Measurements from ENCODE around the gene TRIO. TPM values are rescaled to one million over a fixed set of nuclear protein-coding genes. Genes with fewer than 3 reads are reported as not detected.

The TRIO gene
- total and polyA plus RNA-seq, 2 of the 8 experiments (the other 6 are each of a cell fraction or from before 2014, with no cell fraction given): 35.1 to 69.1 TPM

DNA sequence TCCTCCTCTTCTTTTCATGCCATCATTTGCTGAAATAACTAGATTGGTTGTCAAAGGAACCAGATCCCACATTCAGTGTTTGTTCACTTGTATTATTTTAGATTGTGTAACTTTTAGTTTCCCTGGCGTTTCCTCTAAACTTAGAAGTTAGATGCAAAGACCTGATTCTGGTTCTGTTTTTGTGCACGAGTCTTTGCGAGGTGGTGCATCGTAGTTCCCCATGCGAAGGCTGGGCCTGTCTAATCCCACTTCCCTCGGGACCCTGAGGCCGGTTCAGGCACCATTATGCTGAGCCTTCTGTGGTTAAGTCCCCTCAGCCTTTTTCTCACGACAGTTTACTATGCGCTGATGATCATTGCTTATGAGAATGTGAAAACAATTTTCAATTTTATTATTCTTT lies 219.3 kb downstream of the TRIO start:
- Histone ChIP-seq H2AFZ (ENCODE audit: low read length) (no peak overlapping the region), H3K79me2 (ENCODE audit: control insufficient read depth in 1 of 2, insufficient read depth in 2 of 2, low read length in 2 of 2) (no peaks in the 10 kb centered on the region), H3K9ac (replicated peaks in 1 of 4; ENCODE audit: extremely low read depth in 1 of 4, low read depth in 3 of 4, low read length in 3 of 4) (no peak overlapping the region), H3K27ac (ENCODE audit: low read depth, low read length) (no peak overlapping the region), H4K8ac (ENCODE audit: extremely low read depth, insufficient read depth, low read length) (no peak overlapping the region), H3K79me1 (ENCODE audit: low read depth, low read length) (peaks cover 4% of the 10 kb centered on the region; the same call in 1 of the 2 replicates), H2BK5ac (ENCODE audit: low read depth, low read length) (no peak overlapping the region), H3K56ac (replicated peaks; ENCODE audit: insufficient read length, low read depth, low read length) (no peak overlapping the region), H3K4me1 (replicated peaks in 1 of 4; ENCODE audit: control insufficient read depth in 3 of 4, insufficient read depth in 4 of 4, low read length in 3 of 4) (peaks cover 3 to 8% (median 5%) of the 10 kb centered on the region in 4 experiments), H4K5ac (ENCODE audit: insufficient read length, low read depth, low read length) (no peak overlapping the region), H3K23me2 (ENCODE audit: low read depth, low read length) (no peaks in the 10 kb centered on the region), H3K4me3 (ENCODE audit: extremely low read depth in 1 of 4, insufficient read depth in 2 of 4, low read depth in 3 of 4, low read length in 4 of 4) (no peak overlapping the region), H3K9me3 (ENCODE audit: insufficient read depth in 2 of 2, low read depth in 1 of 2, low read length in 1 of 2) (no peaks in the 10 kb centered on the region), H2BK20ac (ENCODE audit: low read length) (no peak overlapping the region), H3K4me2 (ENCODE audit: insufficient read depth in 1 of 2, low read depth in 2 of 2, low read length in 2 of 2) (no peak overlapping the region), H2BK12ac (ENCODE audit: low read depth, low read length) (no peak overlapping the region), H3K4ac (replicated peaks; ENCODE audit: insufficient read length, low read depth, low read length) (no peak overlapping the region), H2BK120ac (replicated peaks; ENCODE audit: low read depth, low read length) (no peak overlapping the region), H4K91ac (replicated peaks; ENCODE audit: insufficient read length, low read length) (no peak overlapping the region), H3K14ac (ENCODE audit: insufficient read length) (no peak overlapping the region), H3K27me3 (replicated peaks in 1 of 4; ENCODE audit: control insufficient read depth in 3 of 4, extremely low read depth in 1 of 4, insufficient read depth in 3 of 4, low read length in 3 of 4) (no peaks in the 10 kb centered on the region), H3K23ac (ENCODE audit: insufficient read length) (no peak overlapping the region), H4K20me1 (replicated peaks in 1 of 2; ENCODE audit: control insufficient read depth in 1 of 2, insufficient read depth in 2 of 2, low read length in 2 of 2) (peaks cover 6 to 8% of the 10 kb centered on the region in 2 experiments), H3K36me3 (ENCODE audit: control insufficient read depth in 2 of 4, insufficient read depth in 4 of 4, low read length in 3 of 4) (peaks cover 19 to 47% (median 38%) of the 10 kb centered on the region in 4 experiments), H2BK15ac (ENCODE audit: low read length) (no peak overlapping the region), H3K18ac (ENCODE audit: extremely low read depth, low read length) (no peak overlapping the region), H2AK5ac (ENCODE audit: low read depth, low read length) (no peak overlapping the region)
- ChIA-PET CTCF (ENCODE audit: partially characterized antibody) (interaction anchor here (0.8 to 15.3 kb wide), 13 partner anchors 7 to 381 kb away, joined by 3 to 155 read pairs (median 4); no protein-coding TSS in a partner anchor), POLR2A (ENCODE audit: partially characterized antibody) (no interaction called here)
- no peak for TF ChIP-seq MAX (IDR thresholded peaks at IDR 0.05)
- no peak for TF ChIP-seq SP2 (IDR thresholded peaks at IDR 0.05; ENCODE audit: low read length)
- TF ChIP-seq SRF (IDR thresholded peaks at IDR 0.05; ENCODE audit: low read depth, low read length): no peak
- TF ChIP-seq RFX5 (IDR thresholded peaks at IDR 0.05; ENCODE audit: borderline replicate concordance, low read depth, low read length): no peak
- TF ChIP-seq CBX8 (IDR thresholded peaks at IDR 0.05; ENCODE audit: borderline replicate concordance, low read depth, low read length): no peak
- FAIRE-seq (no peak), DNase-seq (ENCODE audit: low read depth in 1 of 2, low spot score in 2 of 2) (no peak)
- 92% methylated on average over 9 of the region's 9 CpGs; no CpG with 5 or more reads in 1 of the 2 experiments for WGBS, 2 experiments (ENCODE audit: extremely low coverage in 1 of 2, insufficient coverage in 1 of 2, insufficient read length in 1 of 2, insufficient replicate concordance in 2 of 2, low coverage in 1 of 2, low lambda C conversion rate in 2 of 2, missing lambda C conversion rate in 1 of 2)
